Measurements from ENCODE around the gene TOM1L1.
"Not testable (repeated sequence)": the region's sequence is repeated elsewhere in the genome, so short reads cannot be mapped to it uniquely, and the experiment has no call there.

Gene TOM1L1

GRCh38 chr17:54864636-54865356, 35.9 kb upstream of the TOM1L1 start:
- H3K9ac ChIP-seq (ENCODE audit: low read length), result no peak overlapping the region
- no peaks in the 10 kb centered on the region for H3K79me2 ChIP-seq (ENCODE audit: insufficient read depth, low read length)
- H3F3A ChIP-seq (ENCODE audit: insufficient read depth), result no peaks in the 10 kb centered on the region
- no peaks in the 10 kb centered on the region for H3K9me3 ChIP-seq (ENCODE audit: insufficient read depth, low read length)
- no peak overlapping the region for H2AFZ ChIP-seq (ENCODE audit: low read depth, low read length, severe bottlenecking)
- no peaks in the 10 kb centered on the region for H3K27me3 ChIP-seq (ENCODE audit: low read length)
- TF ChIP-seq EZH2phosphoT487 (conservative IDR thresholded peaks at IDR 0.05; ENCODE audit: low read length), result no peak
- no peak for TF ChIP-seq CTCF (IDR thresholded peaks at IDR 0.05; ENCODE audit: insufficient read depth, low read length, poor library complexity, severe bottlenecking)
- no peak overlapping the region for H3K27ac ChIP-seq (ENCODE audit: low read depth, low read length)
- no peaks in the 10 kb centered on the region for H4K20me1 ChIP-seq (ENCODE audit: low read depth, low read length)
- no peak overlapping the region for H3K4me2 ChIP-seq (ENCODE audit: low read depth, low read length, poor library complexity, severe bottlenecking)
- H3K36me3 ChIP-seq (ENCODE audit: low read length), result no peaks in the 10 kb centered on the region
- no peak overlapping the region for H3K4me3 ChIP-seq (ENCODE audit: insufficient read depth, low read length, poor library complexity, severe bottlenecking)
- no peaks in the 10 kb centered on the region for H3K9me2 ChIP-seq (replicated peaks; ENCODE audit: insufficient read depth, low read length)

GRCh38 chr17:54867634-54868033, 33.0 kb upstream of the TOM1L1 start:
- Histone ChIP-seq H3K36me3 (ENCODE audit: low read length) (no peaks in the 10 kb centered on the region), H3K9ac (ENCODE audit: low read length) (no peak overlapping the region), H3K9me2 (replicated peaks; ENCODE audit: insufficient read depth, low read length) (no peaks in the 10 kb centered on the region), H3K27me3 (ENCODE audit: low read length) (no peaks in the 10 kb centered on the region), H3F3A (ENCODE audit: insufficient read depth) (no peaks in the 10 kb centered on the region), H3K27ac (ENCODE audit: low read depth, low read length) (no peak overlapping the region), H3K9me3 (ENCODE audit: insufficient read depth, low read length) (no peaks in the 10 kb centered on the region), H3K79me2 (ENCODE audit: insufficient read depth, low read length) (no peaks in the 10 kb centered on the region), H4K20me1 (ENCODE audit: low read depth, low read length) (no peaks in the 10 kb centered on the region), H3K4me2 (ENCODE audit: low read depth, low read length, poor library complexity, severe bottlenecking) (no peak overlapping the region), H3K4me3 (ENCODE audit: insufficient read depth, low read length, poor library complexity, severe bottlenecking) (no peak overlapping the region), H2AFZ (ENCODE audit: low read depth, low read length, severe bottlenecking) (no peak overlapping the region)
- TF ChIP-seq CTCF (IDR thresholded peaks at IDR 0.05; ENCODE audit: insufficient read depth, low read length, poor library complexity, severe bottlenecking) (no peak), EZH2phosphoT487 (conservative IDR thresholded peaks at IDR 0.05; ENCODE audit: low read length) (no peak)

DNA sequence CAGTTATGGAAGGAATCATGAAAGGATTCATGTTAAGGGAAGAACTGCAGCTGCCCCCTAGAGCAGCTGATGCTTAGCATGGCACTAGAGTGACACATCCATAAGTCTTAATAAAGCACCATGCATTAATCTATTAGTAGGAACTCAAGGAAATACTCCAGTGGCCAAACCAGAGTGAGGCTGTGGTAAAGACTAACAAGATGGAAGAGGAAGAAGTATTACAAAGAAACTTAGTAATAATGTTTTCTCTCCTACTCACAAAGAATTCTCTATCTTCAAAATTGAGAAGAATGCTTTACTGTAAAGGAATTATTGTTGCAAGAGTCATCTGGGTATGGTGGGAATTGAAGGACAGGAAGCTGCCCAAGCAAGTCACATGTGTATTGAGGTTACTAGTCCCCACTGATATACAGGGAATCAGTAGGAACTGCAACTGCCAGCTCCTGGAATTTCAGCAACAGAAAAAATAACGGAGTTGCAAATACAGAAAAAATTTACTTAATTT, 29.9 kb upstream of the TOM1L1 start:
- Histone ChIP-seq H3K36me3 (ENCODE audit: low read length) (no peaks in the 10 kb centered on the region), H3K4me2 (ENCODE audit: low read depth, low read length, poor library complexity, severe bottlenecking) (no peak overlapping the region), H3K79me2 (ENCODE audit: insufficient read depth, low read length) (no peaks in the 10 kb centered on the region), H3K9ac (ENCODE audit: low read length) (no peak overlapping the region), H3K9me3 (ENCODE audit: insufficient read depth, low read length) (no peaks in the 10 kb centered on the region), H3K4me3 (ENCODE audit: insufficient read depth, low read length, poor library complexity, severe bottlenecking) (no peak overlapping the region), H2AFZ (ENCODE audit: low read depth, low read length, severe bottlenecking) (no peak overlapping the region), H3K27me3 (ENCODE audit: low read length) (no peaks in the 10 kb centered on the region), H3K27ac (ENCODE audit: low read depth, low read length) (no peak overlapping the region), H3K9me2 (replicated peaks; ENCODE audit: insufficient read depth, low read length) (no peaks in the 10 kb centered on the region), H4K20me1 (ENCODE audit: low read depth, low read length) (no peaks in the 10 kb centered on the region), H3F3A (ENCODE audit: insufficient read depth) (no peaks in the 10 kb centered on the region)
- no peak for TF ChIP-seq EZH2phosphoT487 (conservative IDR thresholded peaks at IDR 0.05; ENCODE audit: low read length)
- no peak for TF ChIP-seq CTCF (IDR thresholded peaks at IDR 0.05; ENCODE audit: insufficient read depth, low read length, poor library complexity, severe bottlenecking)

DNA sequence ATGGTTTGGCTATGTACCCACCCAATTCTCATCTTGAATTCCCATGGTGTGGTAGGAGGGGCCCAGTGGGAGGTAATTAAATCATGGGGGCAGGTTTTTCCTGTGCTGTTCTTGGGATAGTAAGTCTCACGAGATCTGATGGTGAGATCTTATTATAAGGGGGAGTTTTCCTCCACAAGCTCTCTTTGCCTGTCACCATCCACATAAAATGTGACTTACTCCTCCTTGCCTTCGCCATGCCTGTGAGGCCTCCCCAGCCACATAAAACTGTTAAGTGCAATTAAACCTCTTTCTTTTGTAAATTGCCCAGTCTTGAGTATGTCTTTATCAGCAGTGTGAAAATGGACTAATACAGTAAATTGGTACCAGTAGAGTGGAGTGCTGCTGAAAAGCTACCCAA, 24.7 kb upstream of the TOM1L1 start:
- not testable (repeated sequence) for H3F3A ChIP-seq (ENCODE audit: insufficient read depth); H4K20me1 ChIP-seq (ENCODE audit: low read depth, low read length); H3K4me2 ChIP-seq (ENCODE audit: low read depth, low read length, poor library complexity, severe bottlenecking); H3K36me3 ChIP-seq (ENCODE audit: low read length); H3K9ac ChIP-seq (ENCODE audit: low read length); H3K9me2 ChIP-seq (replicated peaks; ENCODE audit: insufficient read depth, low read length); H3K27me3 ChIP-seq (ENCODE audit: low read length); H3K79me2 ChIP-seq (ENCODE audit: insufficient read depth, low read length); H3K9me3 ChIP-seq (ENCODE audit: insufficient read depth, low read length); H2AFZ ChIP-seq (ENCODE audit: low read depth, low read length, severe bottlenecking); H3K27ac ChIP-seq (ENCODE audit: low read depth, low read length); H3K4me3 ChIP-seq (ENCODE audit: insufficient read depth, low read length, poor library complexity, severe bottlenecking)
